HG03175 (cell line): ENCODE data around the gene CHAD.

Experiments
- ATAC-seq: cut with Tn5 transposase; IDR thresholded peaks from one replicate; pipeline ENCODE4 v1.9.1; 2021; ENCODE audit warnings: mild to moderate bottlenecking, moderate library complexity; ENCODE audit not compliant: unreplicated experiment

The CHAD gene

DNA sequence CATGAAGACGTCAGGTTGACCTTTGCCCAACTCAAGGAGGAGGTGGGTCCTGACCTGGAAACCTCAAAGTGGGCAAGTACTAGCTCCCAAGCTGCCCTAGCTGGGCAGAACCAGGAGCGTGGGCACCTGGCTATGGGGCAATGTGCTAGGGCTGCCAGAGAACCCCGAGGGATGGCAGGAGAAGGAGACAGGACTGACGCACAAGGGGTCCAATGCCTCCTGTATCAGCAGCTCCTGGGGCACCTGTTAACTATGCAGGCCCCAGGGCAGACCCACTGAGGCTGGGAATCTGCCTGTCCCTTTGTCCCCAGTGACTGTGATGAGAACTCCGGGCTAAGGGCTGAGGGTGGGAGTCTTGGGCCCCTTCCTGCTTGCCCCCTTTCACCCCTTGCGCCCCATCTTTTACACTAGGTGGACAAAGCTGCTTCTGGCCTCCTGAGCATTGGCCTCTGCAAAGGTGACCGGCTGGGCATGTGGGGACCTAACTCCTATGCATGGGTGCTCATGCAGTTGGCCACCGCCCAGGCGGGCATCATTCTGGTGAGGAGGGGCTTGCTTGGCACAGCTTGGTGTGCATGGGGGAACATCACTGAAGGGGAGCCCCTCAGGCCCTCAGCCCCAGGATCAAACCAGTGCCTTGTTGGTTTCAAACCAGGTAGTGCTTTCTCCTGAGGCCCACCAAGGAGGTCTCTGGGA lies 7.7 kb downstream of the CHAD start:
- ATAC-seq = no peak

DNA sequence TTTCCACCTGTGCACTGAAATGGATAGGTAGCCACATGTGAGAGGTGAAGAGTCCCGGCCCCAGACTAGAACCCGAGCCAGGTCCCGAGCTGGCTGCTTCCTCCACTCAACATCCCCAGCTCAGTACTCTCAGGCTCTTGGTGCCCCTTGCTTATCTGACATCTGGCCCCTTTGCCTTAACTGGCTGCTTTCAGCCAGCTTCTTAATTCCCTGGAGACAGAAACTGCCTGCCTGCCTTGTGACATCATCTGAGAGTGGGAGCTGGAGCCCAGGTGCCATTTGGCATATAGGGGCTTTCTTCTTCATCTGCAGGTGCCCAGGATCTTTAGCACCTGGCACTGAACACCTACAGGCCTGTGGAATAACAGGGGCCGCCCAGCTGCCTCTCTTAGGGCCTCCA lies 8.9 kb downstream of the CHAD start:
- no peak for ATAC-seq

DNA sequence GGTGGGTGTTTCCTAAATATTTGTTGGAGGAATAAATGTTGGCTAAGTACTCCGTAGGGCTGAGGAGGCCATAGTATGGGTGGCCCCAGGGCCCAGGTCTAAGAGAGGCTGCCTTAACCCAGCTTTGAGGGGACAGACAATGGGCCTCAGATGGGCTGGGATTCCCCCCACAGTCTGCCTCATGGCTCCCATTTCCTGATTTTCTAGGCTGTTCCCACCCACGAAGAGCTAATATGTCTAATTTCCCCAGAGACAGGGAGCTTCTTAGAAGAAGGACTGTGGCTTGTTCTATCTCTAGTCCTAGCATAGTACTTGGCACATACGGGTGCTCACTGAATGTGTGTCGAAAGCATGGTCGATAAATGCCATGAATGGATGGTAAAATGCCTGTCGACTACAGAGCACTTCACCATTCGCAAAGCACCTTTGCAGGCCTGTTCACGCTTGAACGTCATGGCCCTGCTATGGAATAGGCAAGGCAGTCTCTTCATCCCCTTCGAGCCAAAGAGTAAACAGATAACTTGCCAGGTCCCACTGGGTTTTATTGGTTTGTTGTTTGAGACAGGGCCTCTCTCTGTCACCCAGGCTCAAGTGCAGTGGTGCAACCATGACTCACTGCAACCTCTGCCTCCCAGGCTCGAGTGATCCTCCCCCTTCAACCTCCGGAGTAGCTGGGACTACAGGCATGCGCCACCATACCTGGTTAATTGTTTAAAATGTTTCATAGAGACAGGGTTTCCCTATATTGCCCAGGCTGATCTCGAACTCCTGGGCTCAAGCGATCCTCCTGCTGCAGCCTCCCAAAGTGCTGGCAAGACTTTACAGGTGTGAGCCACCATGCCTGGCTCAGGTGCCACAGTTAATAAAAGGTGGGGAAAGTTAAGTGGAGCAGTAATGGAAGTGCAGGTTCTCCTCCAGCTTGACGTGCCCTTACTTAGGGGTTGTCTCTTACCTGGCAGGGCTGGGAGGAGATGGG lies 9.7 kb downstream of the CHAD start:
- ATAC-seq = no peak

DNA sequence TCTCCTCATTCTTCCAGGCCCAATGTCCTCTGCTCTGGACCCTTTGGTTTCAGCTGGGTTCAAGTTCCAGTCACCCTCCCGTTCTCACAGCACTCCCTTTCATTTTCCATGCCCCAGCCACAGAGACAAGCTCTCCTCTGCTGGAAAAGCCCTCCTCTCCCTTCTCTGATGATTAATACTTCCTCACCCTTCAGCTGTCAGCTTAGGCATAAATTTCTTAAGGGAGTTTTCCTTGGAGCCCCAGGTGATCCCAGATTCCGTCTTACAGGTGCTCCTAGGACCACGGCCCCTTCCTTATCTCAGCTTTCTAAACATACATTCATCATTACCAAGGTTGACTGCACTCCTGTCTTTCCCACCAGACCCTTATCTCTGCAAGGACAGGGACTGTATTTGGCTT lies 10.4 kb downstream of the CHAD start:
- no peak for ATAC-seq

DNA sequence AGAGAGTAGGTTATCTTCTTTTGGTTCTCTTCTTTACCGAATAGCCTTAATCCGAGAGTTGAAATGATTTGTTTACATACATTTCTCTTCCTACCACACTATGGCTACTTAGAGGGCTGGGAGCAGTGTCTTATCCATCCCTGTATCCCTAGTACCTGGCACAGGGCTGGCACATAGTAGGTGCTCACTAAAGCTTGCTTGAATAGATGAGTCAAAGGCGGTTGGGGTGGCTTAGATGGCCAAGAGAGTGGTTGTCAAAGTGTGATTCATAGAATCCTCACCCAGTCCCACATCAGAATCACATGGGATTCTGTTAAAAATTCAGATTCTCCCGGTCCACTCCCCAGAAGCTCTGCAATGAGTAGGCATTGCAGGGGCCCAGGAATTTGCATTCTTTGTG lies 11.1 kb downstream of the CHAD start:
- ATAC-seq = no peak

DNA sequence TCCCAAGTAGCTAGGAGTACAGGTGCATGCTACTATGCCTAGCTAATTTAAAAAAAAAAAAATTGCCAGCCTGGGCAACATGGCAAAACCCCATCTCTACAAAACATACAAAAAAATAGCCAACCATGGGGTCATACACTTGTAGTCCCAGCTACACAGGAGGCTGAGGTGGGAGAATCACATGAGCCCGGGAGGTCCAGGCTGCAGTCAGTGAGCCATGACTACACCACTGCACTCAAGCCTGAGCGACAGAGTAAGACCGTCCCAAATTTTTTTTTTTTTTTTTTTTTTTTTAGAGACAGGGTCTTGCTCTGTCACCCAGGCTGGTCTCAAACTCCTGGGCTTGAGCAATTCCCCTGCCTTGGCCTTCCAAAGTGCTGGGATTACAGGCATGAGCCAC lies 14.8 kb downstream of the CHAD start:
- ATAC-seq = no peak

DNA sequence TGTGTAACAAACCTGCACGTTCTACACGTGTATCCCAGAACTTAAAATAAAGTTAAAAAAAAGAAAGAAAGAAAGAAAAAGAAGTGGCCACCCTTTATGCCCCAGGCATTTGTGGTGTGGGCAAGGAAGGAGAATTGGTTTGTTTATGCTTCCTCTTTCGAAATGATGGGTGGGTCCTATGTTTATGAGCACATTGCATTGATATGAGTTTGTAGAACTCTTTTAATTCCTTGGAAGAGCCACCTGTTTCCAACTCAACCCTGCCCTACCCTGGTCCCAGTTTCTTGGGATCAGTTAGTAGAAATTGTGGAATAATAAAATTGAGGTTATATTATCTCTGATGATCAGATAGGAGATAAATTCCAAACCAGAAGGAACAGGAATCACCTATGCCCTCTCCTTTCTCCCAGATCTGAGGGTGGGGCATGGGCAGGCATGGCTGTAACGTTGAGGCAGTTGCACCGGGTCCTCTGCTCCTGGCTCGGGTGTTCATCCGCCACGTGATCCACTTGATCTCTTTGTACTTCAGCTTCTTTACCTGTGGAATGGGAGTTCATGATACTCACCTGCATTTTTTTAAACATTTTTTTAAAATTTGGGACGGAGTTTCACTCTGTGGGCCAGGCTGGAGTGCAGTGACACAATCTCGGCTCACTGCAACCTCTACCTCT lies 15.9 kb downstream of the CHAD start:
- no peak for ATAC-seq

DNA sequence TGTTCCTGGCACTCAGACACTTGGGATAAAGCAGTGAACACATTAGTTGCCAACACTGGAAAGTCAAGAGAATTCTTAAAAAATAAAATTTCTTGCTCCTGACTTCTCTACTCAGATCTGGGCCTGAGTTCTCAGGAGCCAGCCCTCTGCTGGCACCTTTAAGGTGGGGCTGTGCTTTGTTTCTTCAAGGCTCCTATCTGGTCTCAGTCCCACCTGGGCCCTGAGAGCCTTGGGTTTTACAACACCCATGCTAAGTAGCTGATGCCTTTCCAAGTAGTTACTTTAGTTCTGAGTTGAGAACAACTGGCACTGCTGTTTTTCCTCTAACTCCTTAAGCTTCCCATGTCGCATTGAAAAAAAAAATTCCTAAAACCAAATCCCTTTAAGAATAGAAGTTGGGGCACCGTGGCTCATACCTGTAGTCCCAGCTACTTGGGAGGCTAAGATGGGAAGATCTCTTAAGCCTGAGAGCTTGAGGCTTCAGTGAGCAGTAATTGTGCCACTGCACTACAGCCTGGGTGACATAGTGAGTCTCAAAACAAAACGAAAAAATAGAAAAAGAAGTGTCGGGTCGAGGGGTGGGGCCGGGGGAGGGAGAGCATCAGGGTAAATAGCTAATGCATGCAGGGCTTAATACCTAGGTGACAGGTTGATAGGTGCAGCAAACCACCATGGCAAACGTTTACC lies 16.6 kb downstream of the CHAD start:
- no peak for ATAC-seq

DNA sequence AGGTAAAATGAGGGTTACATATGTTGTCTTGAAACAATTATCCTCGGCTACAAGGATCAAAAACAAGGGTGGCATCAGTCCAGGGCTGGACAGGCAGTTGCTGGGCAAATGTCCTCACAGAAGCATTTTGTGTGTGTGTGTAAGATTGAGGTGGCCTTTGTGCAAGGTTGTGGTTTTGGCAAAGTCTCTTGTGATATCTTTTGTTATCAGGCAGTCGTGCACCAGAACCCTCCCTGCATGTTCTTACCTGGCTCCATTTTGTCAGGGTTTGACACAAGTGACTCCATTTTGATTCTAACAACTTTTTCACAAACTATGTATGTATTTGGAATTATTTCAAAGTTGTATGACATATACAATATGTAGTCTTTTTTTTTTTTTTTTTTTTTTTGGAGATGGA lies 20.0 kb downstream of the CHAD start:
- ATAC-seq = no peak

DNA sequence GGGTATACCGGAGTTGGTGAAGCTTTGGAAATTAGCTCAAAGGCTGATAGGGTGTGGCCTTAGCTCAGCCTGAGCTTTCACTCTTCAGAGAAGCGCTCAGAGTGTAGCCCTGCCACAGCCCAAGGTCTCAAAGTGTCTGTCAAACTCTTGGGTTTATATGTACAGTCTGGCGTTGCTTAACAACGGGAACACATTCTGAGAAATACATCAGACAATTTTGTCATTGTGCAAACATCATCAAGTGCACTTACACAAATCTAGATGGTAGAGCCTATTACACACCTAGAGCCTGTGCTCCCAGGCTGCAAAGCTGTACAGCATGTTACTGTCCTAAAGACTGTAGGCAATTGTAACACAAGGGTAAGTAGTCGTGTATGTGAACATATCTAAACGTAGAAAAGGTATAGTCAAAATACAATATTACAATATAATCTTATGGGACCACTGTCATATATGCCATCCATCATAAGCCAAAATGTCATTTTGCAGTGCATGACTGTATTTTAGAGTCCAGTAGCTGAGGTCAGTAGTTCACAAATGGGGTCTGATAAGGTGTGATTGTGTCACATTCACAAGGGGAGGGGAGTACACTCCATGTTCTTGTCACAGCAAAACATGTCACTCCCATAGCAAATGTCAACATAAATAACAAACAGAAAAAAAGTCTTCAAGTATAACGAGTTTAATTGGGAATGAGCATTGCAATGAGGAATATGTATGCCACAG lies 20.6 kb downstream of the CHAD start:
- ATAC-seq = no peak

DNA sequence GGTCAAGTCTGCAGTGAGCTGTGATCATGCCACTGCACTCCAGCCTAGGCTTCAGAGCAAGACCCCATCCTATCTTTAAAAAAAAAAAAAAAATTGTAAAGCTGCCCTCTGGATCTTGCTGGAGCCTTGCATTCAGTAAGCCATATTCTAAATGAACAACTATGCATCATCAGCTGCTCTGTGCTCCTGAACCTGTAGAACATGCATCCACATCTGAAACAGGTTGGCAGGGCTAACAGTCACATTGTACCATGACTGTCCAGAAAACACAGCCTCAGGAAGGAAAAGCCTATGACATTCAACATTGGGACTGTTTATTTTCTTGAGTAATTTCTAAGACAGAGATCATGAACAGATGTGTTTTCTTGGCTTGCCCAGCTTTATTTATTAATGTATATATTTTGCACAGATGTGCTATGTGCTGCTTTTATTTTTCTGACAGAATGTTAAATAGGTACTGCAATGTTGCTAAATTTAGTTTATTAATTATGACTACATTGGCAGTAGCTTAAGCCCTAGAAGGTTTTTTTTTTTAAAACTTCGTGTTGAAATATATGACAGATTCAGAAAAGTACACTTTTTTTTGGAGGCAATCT lies 22.9 kb downstream of the CHAD start:
- no peak for ATAC-seq

DNA sequence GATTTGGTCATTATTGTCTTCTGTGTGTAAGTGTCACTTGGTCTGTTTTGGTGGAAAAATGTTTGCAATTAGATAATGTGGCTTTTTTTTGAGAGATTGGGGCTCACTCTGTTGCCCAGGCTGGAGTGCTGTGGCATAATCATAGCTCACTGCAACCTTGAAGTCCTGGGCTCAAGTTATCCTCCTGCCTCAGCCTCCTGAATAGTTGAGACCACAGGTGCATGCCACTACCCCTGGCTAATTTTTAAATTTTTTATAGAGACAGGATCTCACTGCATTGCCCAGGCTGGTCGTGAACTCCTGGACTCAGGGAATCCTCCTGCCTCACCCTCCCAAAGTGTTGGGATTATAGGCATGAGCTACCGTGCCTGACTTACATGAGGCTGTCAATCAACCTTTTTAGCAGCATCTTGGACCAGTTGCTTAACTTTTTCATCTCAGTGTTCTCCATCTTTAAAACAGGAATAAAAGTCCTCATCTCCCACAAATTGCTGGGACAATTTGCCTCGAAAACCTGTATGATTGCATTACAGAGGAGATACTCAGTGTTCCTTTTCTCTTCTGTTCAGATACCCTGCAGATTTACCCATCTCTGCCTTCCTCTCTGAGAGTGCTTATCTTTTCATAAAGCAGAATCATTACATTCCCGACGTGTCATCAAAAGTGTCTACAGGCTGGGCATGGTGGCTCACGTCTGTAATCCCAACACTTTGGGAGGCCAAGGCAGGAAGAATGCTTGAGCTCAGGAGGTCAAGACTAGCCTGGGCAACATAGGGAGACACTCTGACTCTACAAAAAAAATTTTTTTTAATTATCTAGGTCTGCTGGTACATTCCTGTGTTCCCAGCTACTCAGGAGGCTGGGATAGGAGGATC lies 23.6 kb downstream of the CHAD start:
- ATAC-seq = no peak

DNA sequence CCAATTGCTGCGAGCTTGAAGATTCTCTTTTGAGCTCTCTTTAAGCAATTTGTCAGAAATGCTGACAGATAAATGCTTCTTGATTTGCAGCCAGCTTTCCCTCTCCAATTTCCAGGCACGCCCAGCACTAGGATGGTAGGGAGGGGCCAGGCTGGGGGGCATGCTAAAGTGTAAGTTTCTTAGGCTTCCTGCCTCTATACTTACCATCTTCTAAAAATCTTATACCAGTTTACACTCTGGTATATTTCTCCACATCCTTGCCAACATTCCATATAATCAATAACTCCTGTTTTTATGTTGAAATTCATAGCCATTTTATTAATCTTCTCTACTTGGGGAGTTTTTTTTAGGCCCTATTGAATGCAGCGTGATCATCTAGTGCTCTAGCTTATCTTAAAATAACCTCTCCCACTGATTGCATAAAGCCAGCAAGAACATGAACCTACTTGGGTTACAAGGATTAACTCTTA lies 25.1 kb downstream of the CHAD start:
- ATAC-seq = no peak

DNA sequence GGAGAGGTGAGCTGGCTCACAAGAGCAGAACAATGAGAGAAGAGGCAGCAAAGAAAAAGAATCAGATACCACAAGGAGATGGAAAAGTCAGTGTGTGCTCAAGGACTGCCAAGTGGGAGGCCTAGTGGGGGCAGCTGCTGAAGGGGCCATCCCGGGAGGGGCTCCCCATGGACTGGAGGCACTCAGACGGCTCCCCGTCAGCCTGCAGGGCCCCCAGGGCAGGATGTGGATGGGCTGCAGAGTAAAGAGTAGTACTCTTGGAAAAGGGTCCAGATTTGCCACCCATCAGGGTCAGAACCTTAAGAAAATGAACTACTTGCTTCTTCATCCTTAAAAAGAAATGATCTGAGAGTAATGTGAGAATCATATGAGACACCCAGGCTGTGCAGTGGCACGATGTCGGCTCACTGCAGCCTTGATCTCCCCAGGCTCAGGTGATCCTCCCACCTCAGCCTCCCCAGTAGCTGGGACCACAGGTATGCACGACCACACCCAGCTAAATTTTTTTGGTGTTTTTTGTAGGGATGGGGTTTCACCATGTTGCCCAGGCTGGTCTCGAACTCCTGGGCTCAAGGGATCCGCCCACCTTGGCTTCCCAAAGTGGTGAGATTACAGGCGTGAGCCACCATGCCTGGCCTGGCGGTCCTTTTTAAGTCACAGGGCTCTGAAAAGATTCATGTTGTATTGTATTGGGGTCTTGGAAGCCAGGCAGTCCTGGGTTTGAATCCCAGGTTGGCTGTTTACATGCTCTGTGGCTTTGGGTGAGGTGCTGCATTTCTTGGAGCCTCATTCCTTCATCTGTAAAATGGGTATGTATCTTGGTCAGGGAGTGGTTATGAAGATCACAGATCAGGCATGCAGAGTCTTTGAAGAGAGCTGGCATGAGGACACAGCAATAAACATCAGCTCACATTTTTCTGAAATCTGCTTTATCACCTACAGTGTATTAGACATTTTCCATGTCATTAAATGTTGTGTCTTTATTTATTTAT lies 27.5 kb downstream of the CHAD start:
- no peak for ATAC-seq

DNA sequence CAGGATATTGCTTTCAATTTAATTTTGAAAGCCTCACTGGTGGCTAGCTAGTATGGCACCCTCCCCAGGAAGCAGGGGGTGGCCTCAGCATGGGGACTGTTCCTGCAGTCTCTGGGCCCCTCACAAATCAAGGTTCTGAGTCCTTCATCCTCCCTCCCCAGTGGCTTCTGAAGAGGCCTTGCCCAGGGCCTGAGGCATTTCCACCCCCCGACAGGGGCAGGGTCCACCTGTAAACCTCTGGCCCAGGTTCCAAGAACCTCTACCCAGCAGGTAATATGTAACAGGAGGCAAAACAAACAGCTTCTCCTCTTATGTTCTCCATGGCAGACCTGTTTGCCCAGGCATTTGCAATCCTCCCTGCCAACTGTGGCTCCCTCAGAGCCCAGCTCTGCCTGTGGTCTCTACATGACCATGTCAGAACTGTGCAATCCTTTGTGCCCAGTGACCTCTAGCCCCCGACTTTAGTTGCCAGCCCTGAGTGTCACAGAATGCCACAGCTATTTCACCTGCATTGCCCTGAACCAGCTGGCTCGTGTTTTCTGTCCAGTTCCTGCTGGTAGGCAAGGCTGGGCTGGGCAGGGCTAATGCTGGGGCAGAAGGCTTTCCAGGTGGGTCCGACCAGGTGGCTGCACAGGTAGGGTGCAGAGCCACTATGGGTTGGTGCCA lies 28.4 kb downstream of the CHAD start:
- no peak for ATAC-seq

DNA sequence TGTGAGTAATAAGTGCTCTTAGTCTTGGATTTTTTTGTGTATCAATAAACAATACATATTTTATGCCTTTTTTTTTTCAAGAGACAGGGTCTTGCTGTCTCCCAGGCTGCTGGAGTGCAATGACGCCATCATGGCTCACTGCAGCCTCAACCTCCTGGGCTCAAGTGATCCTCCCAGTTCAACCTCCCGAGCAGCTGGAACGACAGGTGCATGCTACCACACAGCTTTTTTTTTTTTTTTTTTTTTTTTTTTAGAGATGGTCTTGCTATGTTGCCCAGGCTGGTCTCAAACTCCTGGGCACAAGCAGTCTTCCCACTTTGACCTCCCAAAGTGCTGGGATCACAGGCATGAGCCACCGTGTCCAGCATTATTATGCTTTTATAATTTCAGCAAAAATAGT lies 29.7 kb downstream of the CHAD start:
- no peak for ATAC-seq

DNA sequence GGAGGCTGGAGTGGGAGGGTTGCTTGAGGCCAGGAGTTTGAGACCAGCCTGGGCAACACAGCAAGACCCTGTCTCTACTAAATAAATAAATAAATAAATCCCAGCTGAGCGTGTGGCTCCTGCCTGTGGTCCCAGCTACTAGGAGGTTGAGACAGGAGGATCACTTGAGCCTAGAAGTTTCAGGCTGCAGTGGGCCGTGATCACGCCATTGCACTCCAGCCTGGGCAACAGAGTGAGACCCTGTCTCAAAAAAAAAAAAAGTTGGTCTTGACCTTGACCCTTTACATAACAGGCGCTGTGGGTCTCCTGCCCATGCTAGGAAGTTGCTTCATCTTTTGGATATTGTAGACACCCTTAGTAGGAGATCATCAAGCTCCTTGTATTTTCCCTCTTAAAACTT lies 31.3 kb downstream of the CHAD start:
- no peak for ATAC-seq
